Fibroblast of skin of right biceps (primary cell): ENCODE data around the gene FYCO1.

ENCODE experiments used
- DNase-seq: peaks from one replicate; pipeline ENCODE4 v3.0.0-alpha.2; 2013

FYCO1 gene

DNA sequence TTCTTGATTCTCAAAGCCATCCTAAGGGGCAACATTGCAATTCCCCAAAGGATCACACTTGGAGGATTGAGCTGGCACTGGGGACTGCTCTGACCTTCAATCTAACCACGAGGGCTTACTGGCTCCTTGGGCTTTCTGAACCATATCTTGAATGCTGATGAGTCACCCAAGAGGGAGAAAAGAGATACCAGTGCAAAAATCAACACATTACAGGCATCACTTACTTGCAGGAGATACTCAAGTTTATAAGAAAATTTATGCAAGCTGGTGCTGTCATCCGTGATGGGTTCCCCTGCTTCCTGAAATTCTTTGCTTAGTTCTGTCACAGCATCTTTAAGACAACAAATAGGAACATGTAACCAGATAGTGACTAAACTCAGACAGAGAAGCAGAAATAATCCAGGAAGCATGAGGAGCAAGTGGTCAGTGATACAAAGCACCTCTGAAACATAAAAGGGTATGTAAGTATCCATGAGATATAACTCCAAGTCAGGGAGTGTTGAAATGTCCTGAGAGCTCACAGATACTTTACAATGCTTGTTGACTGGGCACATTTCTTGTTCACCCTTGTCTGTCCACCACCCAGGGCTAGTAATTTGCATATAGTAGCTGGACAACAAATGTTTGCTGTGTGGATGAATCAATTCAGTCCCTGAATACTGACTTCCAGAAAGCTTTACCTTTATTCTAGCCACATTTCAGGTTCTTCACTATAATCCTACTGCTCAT lies 14.1 kb downstream of the FYCO1 start:
- DNase-seq: peak; percentile 65

DNA sequence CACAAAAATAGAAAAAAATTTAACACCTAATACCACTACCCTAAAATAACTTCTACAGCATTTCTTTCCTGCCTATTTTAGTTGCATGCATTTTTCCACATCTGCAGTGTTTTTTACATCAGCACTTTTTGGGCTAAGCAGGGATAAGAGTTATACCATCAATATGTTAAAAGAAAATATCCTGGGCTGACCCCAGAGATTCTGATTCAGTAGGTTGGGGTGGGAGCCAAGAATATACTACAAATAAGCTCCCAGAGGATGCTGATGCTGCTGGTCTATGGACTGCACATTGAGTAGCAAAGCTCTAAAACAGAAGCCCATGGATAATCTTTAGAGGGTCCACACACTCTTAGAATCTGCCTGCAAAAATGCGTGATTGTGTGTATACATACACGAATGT lies 14.8 kb downstream of the FYCO1 start:
- DNase-seq: peak; percentile 61

DNA sequence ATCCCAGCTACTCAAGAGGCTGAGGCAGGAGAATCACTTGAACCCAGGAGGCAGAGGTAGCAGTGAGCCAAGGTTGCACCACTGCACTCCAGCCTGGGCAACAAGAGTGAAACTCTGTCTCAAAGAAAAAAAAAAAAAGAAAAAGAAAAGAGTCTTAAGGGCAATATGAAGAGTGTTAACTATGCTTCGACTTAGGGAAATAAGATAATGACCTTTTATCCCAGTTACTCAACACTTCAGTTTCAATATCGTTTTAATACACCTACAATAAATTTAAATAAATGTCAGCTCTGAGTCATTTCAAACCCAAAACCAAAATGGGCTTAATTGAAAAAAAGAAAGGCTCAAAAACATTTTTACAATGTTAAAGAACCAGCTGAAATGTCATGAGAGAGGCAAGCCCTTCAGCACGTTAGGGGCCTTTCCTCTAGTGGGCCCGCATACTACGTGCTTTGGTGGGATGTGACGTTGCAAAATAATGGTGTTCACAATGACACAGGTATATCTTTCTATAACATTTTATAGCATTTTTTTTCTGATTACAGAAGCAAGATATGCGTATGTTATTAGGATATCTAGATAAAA lies 15.3 kb downstream of the FYCO1 start:
- DNase-seq: no peak

DNA sequence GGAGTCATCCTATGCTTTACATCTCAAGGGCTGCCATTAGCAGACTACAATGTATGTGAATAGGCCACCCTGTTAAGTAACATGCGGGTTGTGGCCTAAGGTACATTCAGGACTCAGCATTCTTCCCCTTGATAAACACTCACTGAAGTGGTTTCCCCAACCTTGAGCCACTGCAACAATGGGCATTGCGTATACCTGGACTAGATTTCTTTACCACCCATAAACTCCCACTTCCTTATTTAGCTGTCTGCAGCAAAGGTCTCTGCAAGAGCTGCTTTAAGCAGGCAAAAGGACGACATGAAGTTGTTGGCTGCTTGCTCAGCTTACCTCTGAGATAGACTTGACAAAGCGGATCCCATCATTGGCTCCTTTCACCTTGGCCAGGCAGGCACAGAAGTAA lies 16.2 kb downstream of the FYCO1 start:
- no peak for DNase-seq

DNA sequence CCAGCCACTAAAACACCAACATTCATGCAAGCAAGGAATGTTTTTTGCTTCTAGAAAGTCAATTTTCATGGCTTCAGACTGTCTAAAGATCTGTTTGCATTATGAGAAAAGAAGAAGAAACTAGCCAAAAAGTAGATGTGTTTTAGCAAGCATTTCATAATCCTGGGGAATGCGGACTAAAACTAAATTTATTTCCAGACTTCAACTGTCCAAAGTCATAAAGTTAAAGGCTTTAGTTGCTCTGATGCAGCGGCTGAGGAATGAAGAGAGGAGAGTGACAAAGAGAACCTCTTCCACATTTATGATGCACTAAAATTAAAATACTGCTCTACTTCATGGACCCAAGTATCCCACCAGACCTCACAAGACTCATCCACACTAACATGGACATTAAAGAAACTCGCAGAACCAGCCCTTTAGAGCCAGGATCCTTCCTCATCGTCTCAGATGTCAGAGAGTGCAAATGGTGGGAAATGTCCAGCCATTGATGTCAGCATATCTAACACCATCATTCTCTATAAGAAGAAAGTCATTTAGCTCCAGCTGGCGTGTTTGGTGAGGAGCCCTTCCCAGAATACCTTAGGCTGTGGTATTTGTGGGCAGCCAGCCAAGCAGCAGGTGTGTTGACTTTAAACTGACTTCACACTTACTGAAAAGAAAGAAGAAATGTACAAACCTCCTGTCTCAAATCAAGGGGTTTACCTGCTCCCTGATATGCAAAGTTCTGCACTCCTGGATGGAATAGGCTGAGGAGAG lies 17.4 kb downstream of the FYCO1 start:
- no peak for DNase-seq

DNA sequence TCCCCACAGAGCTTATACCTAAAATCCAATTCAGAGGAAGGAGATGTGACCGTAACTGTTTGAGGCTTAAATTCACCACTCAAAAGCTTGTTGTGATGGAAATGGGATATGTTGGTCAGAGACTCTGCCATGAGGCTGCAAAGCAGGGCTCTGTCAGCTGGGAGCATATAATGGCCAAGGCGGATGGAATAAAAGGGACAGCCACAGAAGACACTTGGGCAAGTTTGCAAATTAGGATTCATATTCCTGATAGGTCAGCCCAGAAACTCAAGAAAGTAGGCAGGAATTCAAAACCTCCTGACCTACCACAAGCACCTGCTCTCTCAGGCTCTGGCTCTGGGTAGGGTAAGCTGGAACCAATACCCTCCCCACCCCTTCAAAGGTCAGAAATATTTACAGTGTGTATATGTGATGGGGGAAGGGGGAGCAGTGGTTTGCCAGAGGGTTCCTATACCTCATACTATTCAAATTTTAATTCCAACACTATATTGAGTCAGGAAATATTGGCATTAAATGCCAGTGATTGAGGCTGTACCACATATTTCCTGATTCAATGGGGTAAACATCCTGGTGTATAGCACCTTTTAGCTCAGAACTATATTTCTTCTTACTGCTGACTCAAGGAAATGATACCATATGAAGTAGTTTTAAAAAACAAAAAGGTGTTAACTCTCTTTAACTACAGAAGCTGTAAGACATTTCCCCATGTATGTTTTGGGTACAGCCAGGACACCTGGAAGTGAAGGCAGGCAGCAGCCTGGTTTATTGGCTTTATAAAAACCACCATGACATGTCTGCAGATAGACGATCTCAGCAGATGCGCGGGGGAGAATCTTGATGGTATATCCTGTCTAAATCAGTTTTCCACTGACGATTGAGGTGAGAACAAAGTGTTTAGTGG lies 19.2 kb downstream of the FYCO1 start:
- DNase-seq: no peak

DNA sequence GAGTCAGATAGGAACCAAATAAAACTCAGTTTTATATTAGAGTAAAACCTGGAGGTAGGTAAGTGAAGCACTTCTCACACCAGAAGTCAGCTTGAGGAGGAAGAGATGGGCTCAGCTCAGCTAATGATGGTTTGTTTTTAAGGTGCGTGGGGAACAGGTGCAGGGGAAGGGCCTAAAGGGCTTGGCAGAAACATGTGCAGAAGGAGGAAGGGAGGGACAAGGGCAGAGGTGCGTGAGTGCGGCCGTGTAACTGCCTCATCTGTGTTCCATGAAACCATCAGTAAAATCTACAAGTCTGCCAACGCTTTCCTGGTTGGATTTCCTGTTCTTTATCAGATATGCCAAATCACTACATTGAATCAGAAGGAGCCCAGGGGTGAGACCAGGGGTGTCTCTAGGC lies 19.9 kb downstream of the FYCO1 start:
- DNase-seq: no peak

DNA sequence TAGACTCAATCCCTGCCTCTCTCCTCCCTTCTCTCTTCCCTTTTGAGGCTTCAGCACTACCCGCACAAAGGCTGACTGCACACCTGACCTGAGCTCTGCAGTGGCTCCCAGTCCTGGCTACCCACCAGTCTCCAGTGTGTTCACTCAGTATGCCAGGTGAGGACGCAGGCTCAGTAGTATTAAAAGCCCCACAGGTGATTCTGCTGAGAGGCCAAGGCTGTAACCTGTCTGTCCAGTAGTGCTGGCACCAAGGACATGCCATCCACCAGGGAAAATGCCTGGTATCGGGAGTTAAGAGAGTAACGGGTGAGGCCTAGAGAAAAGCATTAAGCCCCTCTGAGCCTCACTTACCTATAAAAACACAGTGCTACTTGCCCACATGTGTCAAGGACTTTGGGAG lies 20.9 kb downstream of the FYCO1 start:
- no peak for DNase-seq

DNA sequence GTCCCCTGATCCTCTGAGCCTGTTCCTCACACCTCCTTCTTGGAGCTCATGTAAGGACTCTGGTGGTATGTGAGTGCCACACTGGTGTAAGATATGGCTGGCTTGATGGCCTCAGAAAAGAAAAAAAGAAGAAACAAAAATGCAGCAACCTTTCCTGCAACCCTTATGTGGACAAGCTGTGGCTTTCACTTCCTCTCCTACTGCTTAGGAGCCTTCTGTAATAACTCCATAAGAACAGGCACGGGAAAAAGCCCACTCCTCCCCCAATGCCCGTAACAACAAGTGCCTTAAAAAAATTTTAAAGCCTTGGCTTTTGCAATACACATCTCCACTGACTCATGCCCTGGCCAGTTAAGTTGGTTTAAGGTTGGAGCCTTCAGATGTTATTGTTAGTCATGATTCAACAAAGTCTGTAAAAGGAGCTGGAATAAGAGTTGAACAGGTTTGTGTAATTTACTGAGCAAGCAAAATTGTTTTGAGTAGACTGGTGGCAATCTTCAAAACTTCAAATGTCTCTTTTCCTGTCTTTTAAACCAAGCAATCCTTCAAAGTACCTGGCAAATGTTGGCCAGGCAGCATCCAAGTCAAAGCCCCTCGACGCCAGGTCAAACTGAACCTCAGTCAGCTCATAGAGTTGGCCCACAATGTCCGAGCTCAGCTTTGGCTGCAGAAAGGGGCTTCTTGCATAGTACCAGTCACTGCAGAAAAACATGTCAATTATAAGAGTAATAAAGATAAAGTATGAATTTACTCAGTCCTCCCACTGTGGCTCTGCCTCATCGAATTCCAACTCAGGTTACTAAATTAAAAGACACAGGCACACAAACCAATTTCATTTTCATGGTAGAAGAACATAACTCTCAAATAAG lies 22.9 kb downstream of the FYCO1 start:
- peak; percentile 85 for DNase-seq

DNA sequence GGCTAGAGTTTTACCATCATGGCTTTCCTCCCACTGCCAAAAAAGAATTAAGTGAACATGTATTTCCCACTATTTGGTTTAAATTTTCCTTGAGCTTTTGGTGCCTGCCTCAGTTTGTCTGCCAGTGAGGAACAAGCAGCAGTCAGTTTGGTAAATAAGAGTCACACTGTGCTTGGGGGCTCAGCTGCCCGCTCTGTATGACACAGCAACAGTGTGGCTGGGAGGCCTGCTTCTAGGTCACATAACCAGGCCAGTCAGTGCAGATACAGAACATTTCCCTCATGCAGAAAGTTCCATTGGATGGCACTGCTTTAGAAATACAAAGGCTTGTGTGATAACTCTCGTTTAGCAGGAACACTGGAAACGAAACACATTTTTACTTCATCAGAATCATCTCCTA lies 25.7 kb downstream of the FYCO1 start:
- DNase-seq: no peak

DNA sequence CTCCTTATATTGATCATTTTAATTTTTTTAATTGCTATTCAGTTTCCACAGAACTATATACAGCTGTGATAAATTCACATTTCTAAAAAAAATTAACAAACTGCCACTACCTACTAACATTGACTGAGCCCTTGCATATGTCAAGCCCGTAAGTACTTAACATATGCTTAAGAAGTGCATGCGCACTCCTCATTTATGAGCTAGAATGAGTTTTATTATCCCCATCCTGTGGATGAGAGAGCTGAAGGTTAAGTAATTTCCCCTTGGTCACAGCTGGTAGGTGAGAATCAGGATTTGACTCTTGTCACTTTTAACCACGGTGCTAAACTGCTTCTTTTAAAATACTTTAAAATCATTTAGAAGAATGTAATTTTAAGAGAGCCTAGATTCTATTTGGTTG lies 26.5 kb downstream of the FYCO1 start:
- no peak for DNase-seq

DNA sequence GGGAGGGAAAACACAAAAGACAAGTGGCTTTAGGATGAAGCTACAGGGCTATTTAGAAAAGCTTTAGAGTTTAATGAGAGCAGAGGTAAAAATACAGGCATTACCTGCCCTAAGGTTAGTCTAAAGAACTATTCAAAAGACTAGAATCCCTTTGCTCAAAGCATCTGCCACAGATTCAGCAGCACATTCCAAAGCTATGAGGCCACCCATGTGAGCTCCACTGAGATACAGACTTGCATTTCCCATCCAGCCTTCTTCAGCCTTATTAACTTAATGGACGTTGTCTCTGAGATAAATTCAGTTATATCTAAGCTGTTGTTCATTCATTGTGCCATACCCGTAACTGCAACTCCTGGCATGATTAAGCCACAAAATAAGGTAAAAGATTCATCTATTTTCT lies 26.9 kb downstream of the FYCO1 start:
- peak; percentile 69 for DNase-seq

DNA sequence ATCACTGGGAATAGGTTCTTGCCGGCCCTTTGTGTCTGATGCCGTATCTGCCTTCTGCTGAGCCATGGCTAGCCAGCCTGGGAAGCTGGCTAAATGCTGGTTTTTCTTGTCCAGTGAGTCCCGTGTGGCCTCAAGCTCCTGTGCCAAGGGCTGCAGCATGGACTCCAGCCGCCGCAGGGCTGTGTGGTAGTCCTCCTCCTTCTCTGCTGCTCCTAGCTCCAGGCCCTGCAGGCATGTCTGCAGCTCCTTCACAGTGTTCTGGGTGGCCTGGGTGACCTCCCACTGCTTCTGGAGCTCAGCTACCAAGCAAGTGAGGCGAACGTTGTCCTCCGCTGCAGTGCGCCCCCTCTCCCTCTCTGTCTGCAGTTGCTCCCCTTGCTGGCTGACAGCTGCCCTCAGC lies 27.5 kb downstream of the FYCO1 start:
- DNase-seq: no peak

DNA sequence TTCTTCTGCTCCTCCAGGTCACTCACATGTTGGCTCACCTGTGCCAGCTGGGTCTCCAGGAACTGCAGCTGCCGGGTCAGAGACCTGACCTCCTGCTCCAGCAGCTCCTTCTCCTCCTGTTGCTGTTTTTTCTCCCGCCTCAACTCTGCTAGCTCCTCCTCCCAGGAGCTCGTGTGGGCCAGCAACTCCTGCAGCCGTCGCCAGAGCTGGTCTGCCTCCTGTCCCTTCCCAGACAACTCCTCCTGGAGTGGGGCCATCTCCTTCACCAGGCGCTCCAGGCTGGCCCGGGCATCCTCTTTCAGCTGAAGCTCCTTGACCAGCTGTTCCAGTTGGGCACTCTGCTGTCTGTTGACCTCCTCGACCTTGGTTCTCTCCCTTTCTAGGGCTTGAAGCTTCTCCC lies 27.9 kb downstream of the FYCO1 start:
- no peak for DNase-seq

DNA sequence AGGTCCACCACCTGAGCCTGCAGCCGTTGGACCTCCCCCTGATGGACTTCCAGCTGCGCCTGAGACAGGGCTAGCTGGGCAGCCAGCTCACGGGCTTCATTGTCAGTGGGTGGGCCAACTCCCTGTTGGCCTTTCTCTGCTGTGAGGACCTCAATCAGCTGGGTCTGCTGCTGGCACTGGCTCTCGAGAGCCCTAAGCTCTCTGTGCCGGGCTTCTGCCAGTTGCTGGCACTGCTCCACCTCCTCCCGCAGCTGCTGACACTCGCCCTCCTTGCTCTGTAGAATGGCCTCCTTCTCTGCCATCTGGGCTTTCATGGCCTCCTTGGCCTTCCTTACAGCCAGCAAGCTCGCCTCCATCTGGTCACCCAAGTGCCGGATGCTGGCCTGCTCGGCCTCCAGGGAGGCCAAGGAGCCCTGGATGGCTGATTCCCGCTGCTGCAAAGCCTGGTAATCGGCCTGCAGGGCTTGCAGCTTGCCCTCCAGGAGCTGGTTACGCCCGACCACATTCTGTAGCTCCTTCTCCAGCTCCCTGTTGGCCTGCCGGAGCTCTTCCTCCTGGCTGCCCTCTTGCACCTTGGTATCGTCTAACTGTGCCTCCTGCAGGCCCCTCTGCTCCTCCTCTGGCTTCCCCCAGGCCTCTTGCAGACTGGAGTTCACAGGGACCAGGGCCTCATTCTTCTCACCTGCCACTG lies 28.5 kb downstream of the FYCO1 start:
- no peak for DNase-seq

DNA sequence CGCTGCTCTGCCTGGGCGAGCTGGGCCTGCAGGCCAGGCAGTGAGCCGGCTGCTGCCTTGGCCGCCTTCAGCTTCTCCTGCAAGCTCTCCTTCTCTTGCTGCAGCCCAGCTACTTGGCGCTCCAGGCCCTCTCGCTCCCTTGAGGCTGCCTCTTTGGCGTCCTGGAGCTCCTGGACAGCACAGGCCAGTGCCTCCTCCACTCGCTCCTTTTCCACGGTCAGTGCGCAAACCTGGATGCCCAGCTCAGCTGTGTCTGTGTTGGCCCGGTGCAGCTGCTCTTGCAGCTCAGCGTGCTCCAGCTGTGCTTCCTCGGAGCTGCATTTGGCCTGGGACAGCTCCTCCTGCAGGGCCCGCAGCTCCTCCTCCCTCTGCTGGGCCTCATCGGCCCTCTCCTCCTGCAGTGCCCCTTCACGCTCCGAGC lies 29.2 kb downstream of the FYCO1 start:
- no peak for DNase-seq

DNA sequence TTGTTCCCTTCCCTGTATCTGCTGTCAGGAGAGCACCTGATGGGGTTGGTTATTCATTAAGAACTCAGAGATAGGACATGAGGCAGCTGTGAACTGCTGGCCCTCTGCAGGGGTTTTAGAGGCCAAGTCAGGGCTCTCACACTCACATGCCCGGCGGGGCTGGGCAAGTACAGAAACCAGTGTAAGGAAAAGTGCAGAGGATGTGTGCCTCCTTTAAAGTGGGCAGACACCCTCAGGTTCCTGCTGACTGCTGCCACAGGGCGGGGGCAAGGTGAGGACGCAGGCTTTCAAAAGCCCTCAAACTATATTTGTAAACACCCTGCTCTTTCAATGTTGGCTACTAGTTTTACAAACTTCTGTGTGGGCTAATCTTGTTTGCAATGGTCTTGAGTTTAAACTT lies 30.0 kb downstream of the FYCO1 start:
- no peak for DNase-seq

DNA sequence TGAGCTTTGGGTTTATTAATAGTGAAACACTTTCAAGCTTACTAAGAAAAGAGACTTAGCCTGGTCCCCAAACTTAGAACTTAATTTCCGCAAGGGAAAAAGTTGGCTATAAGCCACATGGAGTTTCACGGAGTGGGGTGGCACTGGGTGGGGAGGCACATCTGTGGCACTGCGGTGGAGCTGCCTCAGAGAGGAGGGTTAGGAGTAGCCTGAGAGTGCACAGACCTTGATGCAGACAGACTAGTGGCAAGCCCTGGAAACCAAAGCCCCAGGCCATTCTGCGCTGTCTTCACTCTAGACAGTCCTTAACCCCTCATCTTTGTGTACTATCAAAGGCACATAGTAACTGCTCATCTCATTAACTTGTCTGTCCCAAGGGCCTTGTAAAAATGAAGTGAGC lies 30.4 kb downstream of the FYCO1 start:
- no peak for DNase-seq

DNA sequence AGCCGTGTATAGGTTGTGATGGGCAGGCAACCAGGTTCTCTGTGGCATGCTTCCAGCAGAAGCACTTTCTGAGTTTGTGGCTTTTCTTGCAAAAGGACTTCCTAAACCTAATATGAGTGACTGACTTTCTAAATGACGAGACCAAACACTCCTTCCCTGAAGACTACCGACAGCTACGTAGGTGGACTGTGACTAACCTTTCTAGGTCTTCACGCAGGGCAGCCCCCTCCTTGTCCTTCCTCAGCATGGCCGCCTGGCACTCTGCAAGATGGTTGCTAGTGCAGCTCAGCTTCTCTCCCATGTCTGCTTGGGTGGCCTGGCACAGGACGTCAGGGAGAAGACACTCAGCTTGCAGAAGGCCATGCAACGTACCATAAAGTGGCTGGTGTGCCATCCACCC lies 31.5 kb downstream of the FYCO1 start:
- DNase-seq: no peak

DNA sequence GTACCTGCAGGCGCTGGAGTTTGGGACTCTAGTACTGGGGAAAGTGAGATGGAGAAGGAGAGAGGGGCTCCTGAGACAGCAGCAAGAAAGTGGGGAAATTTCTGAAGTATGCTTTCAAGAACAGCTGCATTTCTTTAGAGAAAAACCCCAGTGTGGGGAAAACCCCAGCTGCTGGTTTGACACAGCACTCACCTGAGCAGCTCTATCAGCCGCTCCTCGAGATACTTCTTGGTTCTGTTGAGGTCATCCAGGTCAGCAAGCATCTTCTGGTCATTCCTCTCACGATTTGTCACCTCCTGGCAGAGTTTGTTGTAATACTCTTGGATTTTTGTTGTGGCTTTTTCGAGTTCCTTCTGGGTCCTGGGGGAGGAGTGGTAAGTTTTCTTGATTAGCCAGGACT lies 33.6 kb downstream of the FYCO1 start:
- DNase-seq: no peak

DNA sequence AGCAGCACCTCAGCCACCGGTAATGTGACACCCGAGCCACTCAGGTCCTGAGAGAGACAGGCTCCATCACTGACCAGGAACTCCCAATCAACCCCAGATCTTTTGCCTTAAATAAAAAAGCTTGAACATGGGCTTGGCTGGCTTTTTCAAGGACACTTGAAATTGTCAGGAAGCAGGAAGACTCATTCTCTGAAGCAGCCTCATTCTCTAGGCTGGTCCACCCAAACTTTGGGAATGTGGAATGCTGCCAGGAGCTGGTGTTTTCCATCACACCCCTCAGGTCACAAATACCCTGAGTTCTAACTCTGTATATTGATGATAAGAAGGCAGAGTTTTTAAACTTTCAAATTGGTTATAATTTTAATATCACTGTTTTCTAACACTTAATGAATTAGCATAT lies 35.3 kb downstream of the FYCO1 start:
- DNase-seq: no peak

DNA sequence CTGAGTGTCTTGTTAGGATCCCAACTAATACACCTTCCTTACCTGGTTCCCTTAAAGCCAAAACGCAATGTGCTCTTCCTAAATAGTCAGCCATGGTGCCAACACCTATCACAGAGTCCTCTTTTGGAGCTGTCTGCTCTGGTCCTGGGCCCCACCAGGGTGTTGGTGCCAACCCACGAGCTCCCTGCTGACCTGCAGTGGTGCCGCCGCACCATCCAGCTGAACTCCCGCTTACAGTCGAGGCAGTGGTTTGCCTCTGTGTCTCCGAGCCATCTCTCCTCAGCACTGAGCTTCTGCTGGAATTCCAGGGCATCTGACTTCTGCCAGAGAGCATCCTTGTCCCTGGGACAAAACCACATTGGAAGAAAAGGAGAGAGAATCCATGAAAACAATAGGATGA lies 36.4 kb downstream of the FYCO1 start:
- no peak for DNase-seq
